Transverse colon (tissue), 4 donors: Measurements from ENCODE around the gene PLCXD1. TPM values are rescaled to one million over a fixed set of nuclear protein-coding genes. Genes with fewer than 3 reads are reported as not detected.

ENCODE experiments used
- DNase-seq: peaks from one replicate; pipeline ENCODE4 v3.0.0-alpha.2; 2019
- H3K27ac ChIP-seq, 4 donors: fragments of 200-600 bp; sonication (generic); 2 replicates each; pipeline ENCODE4 v1.5.1; 2016 to 2018; ENCODE audit warnings: inconsistent platforms in 4 of 4
- H3K27me3 ChIP-seq: fragments of 200-600 bp; sonication (generic); 2 replicates; pipeline ENCODE4 v1.5.1; 2017; ENCODE audit warnings: inconsistent platforms
- H3K36me3 ChIP-seq, 4 donors: fragments of 200-600 bp; sonication (generic); 2 replicates each; pipeline ENCODE4 v1.5.1; 2017 to 2019; ENCODE audit warnings: inconsistent platforms in 4 of 4
- H3K4me1 ChIP-seq, 4 donors: fragments of 200-600 bp; sonication (generic); 2 replicates each; pipeline ENCODE4 v1.5.1; 2017 to 2020; ENCODE audit warnings: inconsistent platforms in 4 of 4
- H3K4me3 ChIP-seq, 4 donors: fragments of 200-600 bp; sonication (generic); 1 replicate in 1 of 4; 2 replicates in 3 of 4; pipeline versions ENCODE4 v1.5.1 to v1.6.1; 2017 to 2019; ENCODE audit warnings: inconsistent platforms in 4 of 4
- H3K9me3 ChIP-seq, 2 donors: fragments of 200-600 bp; sonication (generic); 2 replicates each; pipeline ENCODE4 v1.5.1; 2017 to 2019; ENCODE audit warnings: inconsistent platforms in 2 of 2
- CTCF ChIP-seq, 5 experiments: fragments of 200-600 bp in 3 of 5; fragments of 450-650 bp in 2 of 5; sonication (generic) in 3 of 5; IDR thresholded peaks; 1 replicate in 2 of 5; 2 replicates in 3 of 5; pipeline ENCODE4 v1.5.1; 2016 to 2017; ENCODE audit warnings: antibody characterized with exemption in 5 of 5, inconsistent platforms in 3 of 5, mild to moderate bottlenecking in 2 of 5, moderate library complexity in 1 of 5
- EP300 ChIP-seq: sonication (generic); formaldehyde crosslinking; IDR thresholded peaks from one replicate; pipeline ENCODE4 v1.6.1; 2017; ENCODE audit warnings: antibody characterized with exemption, low read depth
- POLR2A ChIP-seq: fragments of 450-650 bp; IDR thresholded peaks from one replicate; pipeline ENCODE4 v1.6.1; 2016; ENCODE audit warnings: antibody characterized with exemption, mild to moderate bottlenecking, moderate library complexity
- POLR2AphosphoS5 ChIP-seq, 3 donors: sonication (generic); formaldehyde crosslinking; IDR thresholded peaks; one replicate each; pipeline ENCODE4 v1.6.1; 2016; ENCODE audit warnings: antibody characterized with exemption in 3 of 3
- WGBS, 2 donors: methylation state at CpG; one replicate each; pipeline ENCODE4 v1.1.5; 2018; ENCODE audit warnings: low coverage in 1 of 2; 5-methylcytosine and 5-hydroxymethylcytosine counted together
- in situ Hi-C, 4 donors: fragments of 200-750 bp; cut with MboI; loops; one replicate each; pipeline versions ENCODE4 v1.15.0 to v1.15.1; 2017; ENCODE audit warnings: low sequenced_read_pairs in 3 of 4, low pct_ligation_motif_present in 1 of 4, low pct_unique_long_range_greater_than_20kb in 1 of 4
- intact Hi-C: fragments of 100-400 bp; cut with DNase I; formaldehyde crosslinking; loops from one replicate; pipeline ENCODE4 v1.15.1; 2023; ENCODE audit warnings: low total_unique reads
- total RNA-seq, 4 donors: library from RNA; depleted of rRNA; stranded (reverse); fragments of >200 nt; gene quantifications; one replicate each; pipeline ENCODE4 v1.1.0, GENCODE V29; 2016

The PLCXD1 gene
- total RNA-seq, 4 donors from 2014 or later = 3.8 to 21.3 (median 13.8) TPM

GRCh38 chrX:318068-318738 lies 37.0 kb downstream of the PLCXD1 start:
- peaks cover 9 to 27% (median 19%) of the 10 kb centered on the region in 4 donors for H3K4me1 ChIP-seq
- H3K9me3 ChIP-seq = no peaks in the 10 kb centered on the region
- in situ Hi-C loops = no loop called here
- peak; percentile 99 for DNase-seq
- peak overlapping the region; percentile 75 to 100 (median 96) for H3K4me3 ChIP-seq
- 0 to 1% methylated on average over 1 to 54 of the region's 61 CpGs for WGBS, 2 donors
- TF ChIP-seq POLR2AphosphoS5 (IDR thresholded peaks at IDR 0.05) = peak in 2 of 3 donors; percentile 58 to 60
- TF ChIP-seq POLR2A = peak; percentile 82
- TF ChIP-seq EP300 = no peak
- H3K27ac ChIP-seq = peak overlapping the region; percentile 96 to 100 (median 100)
- H3K27me3 ChIP-seq = no peaks in the 10 kb centered on the region
- intact Hi-C loops = no loop called here
- H3K36me3 ChIP-seq = peaks cover 0 to 8% (median 4%) of the 10 kb centered on the region in 4 donors

- TF ChIP-seq EP300 = no peak
- TF ChIP-seq CTCF (IDR thresholded peaks at IDR 0.05) = no peak
- peak; percentile 75 for TF ChIP-seq POLR2A
- peak; percentile 49 to 74 (median 65) for TF ChIP-seq POLR2AphosphoS5 (IDR thresholded peaks at IDR 0.05)
- DNase-seq = peak; percentile 100
- no peaks in the 10 kb centered on the region for H3K9me3 ChIP-seq
- H3K27ac ChIP-seq = peak within 1 kb of the TSS; percentile 96 to 100 (median 100)
- H3K4me1 ChIP-seq = peaks cover 9 to 28% (median 20%) of the 10 kb centered on the region in 4 donors
- intact Hi-C loops (no loop called here), in situ Hi-C loops (no loop called here)
- no peaks in the 10 kb centered on the region for H3K27me3 ChIP-seq
- H3K4me3 ChIP-seq = peak within 1 kb of the TSS; percentile 75 to 100 (median 96)
- peaks cover 0 to 7% (median 3%) of the 10 kb centered on the region in 4 donors for H3K36me3 ChIP-seq
- 0% methylated on average over 75 of the region's 97 CpGs; no CpG with 5 or more reads in 1 of the 2 donors for WGBS, 2 donors
Measured at GRCh38 chrX:318739-319578, 37.8 kb downstream of the PLCXD1 start, which contains the start of gene GTPBP6. Gene GTPBP6, minus strand, starts transcription at chrX:318796. Its CDS starts 9 bp downstream, at chrX:318787.

DNA sequence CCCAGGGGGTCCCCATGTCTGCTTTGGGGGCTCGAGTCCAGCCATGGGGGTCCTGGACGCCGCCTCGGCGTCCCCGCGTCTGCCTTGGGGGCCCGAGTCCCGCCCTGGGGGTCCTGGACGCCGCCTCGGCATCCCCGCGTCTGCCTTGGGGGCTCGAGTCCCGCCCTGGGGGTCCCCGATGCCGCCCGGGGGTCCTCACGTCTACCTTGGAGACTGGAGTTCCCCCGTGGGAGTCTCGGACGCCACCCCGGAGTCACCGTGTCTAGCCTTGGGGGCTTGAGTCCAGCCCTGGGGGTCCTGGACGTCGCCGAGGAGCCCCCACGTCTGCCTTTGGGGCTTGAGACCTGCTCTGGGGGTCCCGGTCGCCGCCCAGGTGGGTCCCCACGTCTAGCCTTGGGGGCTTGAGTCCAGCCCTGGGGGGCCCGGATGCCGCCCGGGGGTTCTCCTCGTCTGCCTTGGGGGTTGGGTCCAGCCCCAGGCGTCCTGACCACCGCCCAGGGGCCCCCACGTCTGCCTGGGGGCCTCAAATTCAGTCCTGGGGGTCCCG lies 38.5 kb downstream of the PLCXD1 start:
- WGBS, 2 donors = 0% methylated on average over 24 of the region's 41 CpGs; no CpG with 5 or more reads in 1 of the 2 donors
- peaks cover 9 to 28% (median 20%) of the 10 kb centered on the region in 4 donors for H3K4me1 ChIP-seq

More for the DNA sequence above, 38.5 kb downstream of the PLCXD1 start:
- peak overlapping the region; percentile 84 to 100 (median 98) for H3K27ac ChIP-seq
- H3K27me3 ChIP-seq = no peaks in the 10 kb centered on the region
- intact Hi-C loops = no loop called here
- H3K9me3 ChIP-seq = no peaks in the 10 kb centered on the region
- TF ChIP-seq CTCF (IDR thresholded peaks at IDR 0.05) (no peak), EP300 (no peak), POLR2A (no peak), POLR2AphosphoS5 (IDR thresholded peaks at IDR 0.05) (no peak)
- H3K36me3 ChIP-seq = peaks cover 0 to 5% (median 2%) of the 10 kb centered on the region in 4 donors
- peak overlapping the region; percentile 72 to 100 (median 88) for H3K4me3 ChIP-seq
- in situ Hi-C loops = no loop called here
- DNase-seq = peak; percentile 35
